ENCODE results near the gene ZFAND2A.
"Not testable (repeated sequence)": the region's sequence is repeated elsewhere in the genome, so short reads cannot be mapped to it uniquely, and the experiment has no call there.

Gene ZFAND2A

DNA sequence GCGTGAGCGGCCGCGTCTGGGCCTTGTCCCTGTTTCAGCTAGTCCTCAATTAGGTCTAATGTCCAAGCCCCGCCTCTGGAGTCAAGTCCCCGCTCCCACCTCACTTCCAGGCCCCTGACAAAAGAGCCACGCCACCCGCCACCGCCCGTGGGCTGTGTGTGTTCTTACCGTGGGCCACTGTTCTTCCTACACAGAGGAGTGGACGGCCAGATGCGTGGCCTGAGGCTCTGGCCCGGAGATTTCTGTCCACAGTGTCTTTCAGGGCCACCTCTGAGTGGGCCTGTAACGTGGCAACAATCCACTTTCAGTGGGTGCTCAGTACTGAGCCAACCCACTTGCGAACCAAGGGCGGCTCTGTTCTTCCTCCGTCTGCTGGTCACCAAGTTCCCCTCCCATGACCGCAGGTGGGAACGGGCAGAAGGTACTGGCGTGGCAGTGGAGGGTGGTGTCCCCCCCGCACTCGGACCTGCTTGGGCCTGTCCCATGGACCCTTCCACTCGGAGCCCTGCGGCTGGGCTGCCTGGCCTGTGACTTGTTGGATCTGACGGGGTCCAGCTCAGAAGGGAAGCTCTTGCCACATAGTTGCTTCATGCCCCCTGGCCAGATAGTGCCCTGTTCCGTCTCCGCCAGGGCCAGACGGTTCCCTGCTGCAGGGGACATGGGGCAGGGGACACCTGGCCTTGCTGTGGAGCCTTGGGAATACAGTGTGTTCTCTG, 15.0 kb upstream of the ZFAND2A start:
- DNase-seq (ENCODE audit: low read depth), result no peak

DNA sequence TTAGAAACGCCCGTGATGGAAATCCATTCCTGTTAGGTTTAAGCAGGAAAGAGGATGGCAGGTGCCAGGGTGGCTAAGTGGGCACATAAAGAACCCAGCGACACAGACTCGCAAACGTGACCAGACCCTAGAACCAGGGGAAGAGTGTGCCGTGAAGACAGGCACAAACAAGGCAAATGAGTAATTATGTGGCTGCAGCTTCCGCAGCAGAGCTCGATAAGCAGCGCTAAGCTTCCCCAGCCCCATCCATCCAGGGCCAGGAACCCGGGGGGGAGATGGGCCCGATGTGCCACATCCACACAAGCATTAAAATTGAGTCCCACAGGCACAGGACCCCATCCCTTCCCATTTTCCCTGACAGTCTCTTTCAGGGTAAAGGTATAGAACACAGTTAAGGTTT, 14.0 kb upstream of the ZFAND2A start:
- DNase-seq (ENCODE audit: low read depth), result no peak

- DNase-seq (ENCODE audit: low read depth), result no peak
Measured at GRCh38 chr7:1172666-1173523, 12.9 kb upstream of the ZFAND2A start.

GRCh38 chr7:1171516-1171915, 11.5 kb upstream of the ZFAND2A start:
- DNase-seq (ENCODE audit: low read depth), result not testable (repeated sequence)

GRCh38 chr7:1170741-1171501, 10.9 kb upstream of the ZFAND2A start:
- no peak for DNase-seq (ENCODE audit: low read depth)

DNA sequence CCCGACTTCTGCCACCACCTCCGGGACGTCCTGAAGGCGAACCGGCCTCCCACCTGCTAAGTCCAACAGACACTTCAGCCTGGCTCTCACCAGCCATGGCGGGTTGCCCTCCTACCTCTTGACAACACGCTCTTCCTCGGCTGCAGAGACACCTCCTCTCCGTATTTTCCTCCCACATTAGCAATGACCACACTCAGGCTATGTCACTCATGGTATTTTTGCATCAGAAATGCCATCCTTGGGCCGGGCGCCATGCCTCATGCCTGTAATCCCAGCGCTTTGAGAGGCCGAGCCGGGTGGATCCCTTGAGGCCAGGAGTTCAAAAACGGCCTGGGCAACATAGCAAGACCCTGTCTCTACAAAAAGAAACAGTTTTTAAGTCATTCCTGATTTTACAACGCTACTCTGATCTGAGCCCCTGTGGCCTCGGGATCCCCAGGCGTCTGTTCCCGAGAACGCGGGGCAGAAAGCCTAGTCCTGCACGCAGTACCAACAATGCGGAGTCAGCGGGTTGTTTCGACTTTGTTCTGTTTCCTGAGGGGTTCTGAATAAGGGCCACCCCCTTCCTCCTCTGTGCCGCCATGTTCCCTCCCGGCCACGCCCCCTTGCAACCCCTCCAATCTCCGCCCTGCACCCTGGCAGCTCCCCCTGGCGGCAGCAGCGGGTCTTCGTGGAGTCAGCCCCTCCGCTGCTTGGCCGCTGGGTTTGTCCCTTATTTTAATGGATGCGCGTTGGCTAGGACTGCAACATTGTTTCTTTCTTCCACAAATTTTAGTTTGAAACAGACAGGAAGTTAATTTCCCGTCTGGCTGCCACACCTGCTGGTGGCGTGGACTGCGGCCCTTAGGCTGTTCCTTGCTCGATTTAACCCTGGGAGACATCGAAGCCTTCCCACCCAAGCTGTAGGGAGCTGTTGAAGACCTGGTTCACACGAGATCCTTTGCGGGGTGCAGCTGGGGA, 9.7 kb upstream of the ZFAND2A start:
- peak; percentile 67 for DNase-seq (ENCODE audit: low read depth)

GRCh38 chr7:1168422-1168821, 8.4 kb upstream of the ZFAND2A start:
- DNase-seq (ENCODE audit: low read depth), result no peak

DNA sequence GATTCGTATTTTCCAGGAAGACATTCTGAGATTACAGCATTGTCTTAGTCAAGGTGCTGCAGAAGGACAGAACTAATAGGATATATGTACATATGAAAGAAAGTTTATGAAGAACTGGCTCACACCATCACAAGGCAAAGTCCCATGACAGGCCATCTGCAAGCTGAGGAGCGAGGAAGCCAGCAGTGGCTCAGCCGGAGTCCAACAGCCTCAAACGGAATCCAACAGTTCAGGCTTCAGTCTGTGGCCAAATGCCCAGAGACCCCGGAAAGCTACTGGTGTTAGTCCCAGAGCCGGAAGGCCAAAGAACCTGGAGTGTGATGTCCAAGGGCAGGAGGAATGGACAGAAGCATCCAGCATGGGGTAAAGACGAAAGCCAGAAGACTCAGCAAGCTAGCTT, 4.4 kb upstream of the ZFAND2A start:
- DNase-seq (ENCODE audit: low read depth), result no peak

DNA sequence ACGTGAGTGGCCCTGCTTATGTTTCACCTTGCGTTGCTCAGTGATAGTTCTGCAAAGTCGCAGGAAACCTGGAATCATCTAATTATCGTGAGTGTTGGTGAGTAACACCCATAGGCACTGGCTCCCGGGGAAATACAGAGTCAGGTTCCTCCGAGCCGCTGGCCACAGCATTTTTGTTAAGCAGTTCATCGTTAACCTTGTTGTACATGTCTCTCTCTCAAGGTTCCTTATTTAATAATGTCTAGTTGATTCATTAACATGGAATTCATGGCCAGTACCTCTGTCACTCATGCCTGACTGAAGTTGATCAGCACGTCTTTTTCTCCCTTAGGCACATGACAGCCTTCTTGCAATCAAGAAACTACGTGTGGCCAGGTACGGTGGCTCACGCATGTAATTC, 3.1 kb upstream of the ZFAND2A start:
- DNase-seq (ENCODE audit: low read depth), result no peak

DNA sequence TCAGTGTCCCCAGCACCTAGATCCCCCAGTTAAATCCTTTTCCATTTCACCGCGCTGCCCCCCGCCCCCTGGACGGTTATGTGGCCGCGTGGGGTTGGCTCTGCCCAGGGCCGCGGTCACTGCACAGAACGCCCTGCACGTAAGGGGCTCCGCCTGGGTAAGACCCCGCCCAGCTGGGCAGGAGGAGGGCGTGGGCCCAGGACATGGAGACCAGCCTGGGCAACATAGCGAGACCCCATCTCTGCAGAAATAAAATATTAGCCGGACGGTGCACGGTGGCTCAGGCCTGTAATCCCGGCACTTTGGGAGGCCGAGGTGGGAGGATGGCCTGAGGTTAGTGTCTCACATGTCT, 650 bp upstream of the ZFAND2A start:
- DNase-seq (ENCODE audit: low read depth), result peak; percentile 51

DNA sequence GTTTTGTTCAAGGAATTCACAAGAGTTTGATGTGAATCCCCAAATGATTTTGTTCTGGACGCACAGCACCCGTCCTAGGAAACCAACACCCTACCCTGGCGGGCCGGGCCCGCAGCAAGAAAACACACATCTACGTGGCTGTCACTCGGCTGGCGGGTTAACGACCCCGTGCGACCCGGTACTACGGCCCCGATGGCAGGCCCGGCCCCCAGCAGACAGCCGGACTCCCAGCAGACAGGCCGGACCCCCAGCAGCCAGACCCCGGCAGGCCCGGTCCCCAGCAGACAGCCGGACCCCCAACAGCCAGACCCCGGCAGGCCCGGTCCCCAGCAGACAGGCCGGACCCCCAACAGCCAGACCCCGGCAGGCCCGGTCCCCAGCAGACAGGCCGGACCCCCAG, 765 bp downstream of the ZFAND2A start:
- DNase-seq (ENCODE audit: low read depth), result not testable (repeated sequence)

DNA sequence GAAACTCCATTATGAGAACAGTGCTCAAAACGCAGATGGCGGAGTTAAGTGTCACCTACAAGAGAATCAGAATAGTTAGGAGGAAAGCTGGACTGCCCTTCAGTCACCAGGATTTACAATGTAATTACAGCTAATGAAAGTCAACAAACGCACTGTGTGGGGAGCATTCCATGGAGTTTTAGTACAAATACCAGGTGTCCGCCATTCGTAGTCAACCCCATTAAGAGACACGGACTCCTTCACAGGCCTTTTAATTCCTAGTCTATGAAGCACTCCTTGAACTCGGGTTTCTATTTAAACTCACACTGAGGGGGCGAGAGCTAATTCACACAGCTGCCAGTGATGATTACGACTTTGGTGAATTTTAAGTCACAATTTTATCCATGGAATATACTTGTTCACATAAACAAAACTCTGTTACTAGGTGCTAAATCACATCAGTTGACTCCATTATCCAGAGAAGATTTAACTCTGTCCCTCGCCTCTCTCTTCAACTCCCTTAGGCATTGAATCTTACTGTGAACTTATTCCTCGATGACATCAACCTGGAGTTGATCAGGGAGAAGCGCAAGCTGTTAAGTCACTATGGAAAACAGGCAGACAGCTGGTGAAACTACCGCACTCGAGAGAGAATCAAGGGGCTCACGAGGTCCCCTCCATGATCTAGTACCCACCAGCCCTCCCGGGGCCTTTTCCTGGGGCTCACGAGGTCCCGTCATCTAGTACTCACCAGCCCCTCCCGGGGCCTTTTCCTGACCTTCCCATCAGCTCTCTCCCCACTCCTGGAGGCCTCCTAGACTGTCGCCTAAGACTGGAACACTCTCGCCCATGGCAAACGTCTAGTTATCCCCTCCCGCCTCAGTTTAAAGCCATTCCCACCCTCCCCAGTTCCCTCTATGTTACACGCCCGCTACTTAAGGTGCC, 1.5 kb downstream of the ZFAND2A start:
- no peak for DNase-seq (ENCODE audit: low read depth)

DNA sequence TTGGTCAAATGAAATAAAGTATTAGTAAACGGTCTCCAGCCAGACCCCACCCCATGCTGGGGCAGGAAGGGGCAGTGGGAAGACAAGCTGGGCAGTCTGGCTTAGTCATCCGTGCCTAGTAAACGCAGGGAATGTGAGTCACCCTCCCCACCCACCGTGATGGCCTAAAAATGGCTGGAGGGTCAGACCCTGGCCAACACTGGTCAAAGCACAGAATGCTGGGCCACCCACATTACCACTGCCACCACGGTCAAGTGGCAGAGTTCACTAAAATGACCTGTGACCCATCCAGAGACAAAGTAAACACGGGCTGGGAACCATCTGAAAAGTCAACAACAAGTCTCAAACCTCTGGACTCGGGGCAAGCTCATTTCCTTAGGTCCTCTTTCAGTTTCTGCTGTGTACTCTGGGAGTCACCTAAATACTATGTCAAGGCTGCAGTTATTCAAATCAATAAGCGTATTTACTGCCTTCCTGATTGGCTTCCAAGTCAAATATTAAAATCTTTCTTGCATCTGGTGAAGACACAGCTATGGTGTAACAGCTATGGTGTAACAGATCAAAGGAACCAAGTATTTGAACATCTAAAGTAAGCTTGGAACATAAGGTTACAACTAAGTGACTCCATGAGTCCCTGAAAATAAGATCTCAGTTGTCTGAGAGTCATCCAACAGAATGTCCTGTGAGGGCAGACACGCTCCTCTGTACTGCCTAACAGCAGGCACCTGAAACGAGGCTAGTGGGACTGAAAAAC, 3.0 kb downstream of the ZFAND2A start:
- peak; percentile 86 for DNase-seq (ENCODE audit: low read depth)

- DNase-seq (ENCODE audit: low read depth), result not testable (repeated sequence)
Measured at GRCh38 chr7:1155818-1156781, 3.9 kb downstream of the ZFAND2A start.

DNA sequence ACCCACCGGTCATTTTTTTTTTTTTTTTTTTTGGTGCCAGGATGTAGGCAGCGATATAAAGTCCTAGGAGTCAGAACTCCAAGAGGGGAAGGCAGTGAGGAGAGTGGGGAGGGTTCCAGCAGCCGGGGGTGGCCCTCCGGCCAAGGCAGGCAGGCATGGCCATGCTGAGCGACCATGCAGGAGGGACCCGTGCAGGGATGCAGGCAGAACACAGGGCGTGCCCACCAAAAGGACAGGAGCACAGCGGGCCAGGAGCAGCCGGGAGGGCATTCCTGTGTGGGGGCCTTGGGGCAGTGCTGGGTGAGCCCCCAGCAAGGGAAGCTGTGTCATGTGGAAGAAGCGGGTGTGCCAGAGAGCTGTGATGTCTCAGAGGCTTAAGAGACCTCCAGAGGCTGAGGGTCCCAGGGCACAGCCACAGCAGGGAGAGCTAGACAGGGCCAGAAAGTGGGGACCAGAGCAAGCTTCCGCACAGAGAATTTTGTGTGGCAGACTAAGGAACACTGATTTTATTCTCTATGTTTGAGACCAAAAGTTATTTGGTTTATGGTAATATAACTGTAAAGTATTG, 5.7 kb downstream of the ZFAND2A start:
- DNase-seq (ENCODE audit: low read depth), result no peak

GRCh38 chr7:1152492-1152891, 7.5 kb downstream of the ZFAND2A start:
- no peak for DNase-seq (ENCODE audit: low read depth)

GRCh38 chr7:1151653-1152425, 8.2 kb downstream of the ZFAND2A start:
- no peak for DNase-seq (ENCODE audit: low read depth)
